Measurements from ENCODE around the gene MYO9B.
"Not testable (repeated sequence)": the region's sequence is repeated elsewhere in the genome, so short reads cannot be mapped to it uniquely, and the experiment has no call there.

The MYO9B gene

DNA sequence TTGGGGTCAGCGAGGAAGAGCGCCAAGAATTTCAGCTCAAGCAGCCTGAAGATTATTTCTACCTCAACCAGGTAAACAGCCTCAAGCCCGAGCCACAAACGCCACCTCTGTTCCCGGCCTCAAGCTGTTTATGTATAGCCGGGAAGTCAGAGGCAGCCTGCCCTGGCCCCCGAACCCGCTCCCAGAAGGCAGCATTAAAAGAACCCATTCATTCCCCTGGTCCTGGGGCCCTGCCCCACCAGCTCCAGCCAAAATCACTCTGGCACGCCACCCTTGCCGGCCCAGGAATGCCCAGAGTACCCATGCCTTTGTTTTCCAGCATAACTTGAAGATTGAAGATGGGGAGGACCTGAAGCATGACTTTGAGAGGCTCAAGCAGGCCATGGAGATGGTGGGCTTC is 78.4 kb downstream of the MYO9B start:
- DNase-seq, result no peak

GRCh38 chr19:17155251-17155650 is 79.7 kb downstream of the MYO9B start:
- DNase-seq, result no peak

- no peak for DNase-seq
Observed at GRCh38 chr19:17156296-17156946, 80.8 kb downstream of the MYO9B start.

DNA sequence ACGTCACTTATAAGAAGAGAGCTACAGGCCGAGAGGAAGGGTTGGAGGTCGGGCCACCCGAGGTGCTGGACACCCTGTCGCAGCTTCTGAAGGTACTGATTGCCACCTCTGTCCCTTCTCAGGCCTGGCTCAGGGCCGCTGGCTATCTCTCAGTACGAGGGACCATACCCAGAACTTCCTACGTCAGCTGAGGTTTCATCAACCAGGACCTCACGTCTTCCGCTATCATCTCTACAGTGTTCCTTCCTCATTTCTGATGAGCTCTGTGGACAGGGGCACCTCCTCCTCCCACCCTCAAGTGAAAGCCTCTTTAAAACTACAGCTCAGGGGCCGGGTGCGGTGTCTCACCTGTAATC is 81.3 kb downstream of the MYO9B start:
- no peak for DNase-seq

DNA sequence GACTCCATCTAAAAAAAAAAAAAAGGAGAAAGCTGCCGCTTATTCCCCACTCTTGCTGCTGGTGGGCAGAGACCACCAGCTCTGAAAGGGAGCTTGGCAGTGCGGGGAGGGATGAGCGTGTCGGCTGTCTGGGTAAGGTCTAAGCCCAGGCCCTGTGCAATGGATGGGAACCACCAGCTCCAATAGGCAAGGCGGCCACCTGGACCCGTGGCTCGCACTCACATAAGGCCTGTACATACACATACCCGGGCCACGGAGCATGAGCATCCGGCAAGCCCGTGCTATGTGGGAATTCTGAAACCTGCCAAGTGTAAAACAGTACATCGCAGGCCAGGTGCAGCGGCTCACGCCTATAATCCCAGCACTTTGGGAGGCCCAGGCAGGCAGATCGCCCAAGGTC is 83.0 kb downstream of the MYO9B start:
- DNase-seq, result no peak

GRCh38 chr19:17159466-17160393 is 84.2 kb downstream of the MYO9B start:
- no peak for DNase-seq

- DNase-seq, result no peak
Observed at GRCh38 chr19:17160908-17161307, 85.3 kb downstream of the MYO9B start.

DNA sequence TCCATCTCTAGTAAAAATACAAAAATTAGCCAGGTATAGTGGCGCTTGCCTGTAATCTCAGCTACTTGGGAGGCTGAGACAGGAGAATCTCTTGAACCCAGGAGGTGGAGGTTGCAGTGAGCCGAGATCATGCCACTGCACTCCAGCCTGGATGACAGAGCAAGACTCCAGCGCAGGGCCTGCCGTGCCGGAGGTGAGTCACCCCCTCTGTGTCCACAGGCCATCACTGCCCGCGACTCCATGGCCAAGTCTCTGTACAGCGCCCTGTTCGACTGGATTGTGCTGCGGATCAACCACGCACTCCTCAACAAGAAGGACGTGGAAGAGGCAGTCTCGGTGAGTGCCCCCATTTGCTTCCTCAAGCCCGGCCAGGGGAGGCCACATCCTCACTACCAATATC is 86.6 kb downstream of the MYO9B start:
- not testable (repeated sequence) for DNase-seq

DNA sequence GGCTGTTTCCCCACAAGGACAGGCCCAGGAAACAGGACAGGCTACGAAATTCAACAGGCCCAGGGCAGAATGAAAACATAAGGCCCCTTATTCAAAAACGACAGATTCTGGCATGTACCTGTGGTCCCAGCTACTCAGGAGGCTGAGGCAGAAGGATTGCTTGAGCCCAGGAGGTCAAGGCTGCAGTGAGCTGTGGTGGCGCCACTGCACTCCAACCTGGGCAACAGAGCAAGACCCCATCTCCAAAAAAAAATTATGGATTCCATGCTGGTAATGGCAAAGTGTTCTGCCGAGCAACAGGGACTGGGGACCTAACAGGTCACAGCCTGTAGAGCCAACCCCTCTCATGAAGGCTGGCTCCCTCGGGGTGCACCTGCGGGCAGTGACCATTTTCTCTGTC is 87.0 kb downstream of the MYO9B start:
- no peak for DNase-seq

- DNase-seq, result no peak
Observed at GRCh38 chr19:17163652-17164051, 88.1 kb downstream of the MYO9B start.

GRCh38 chr19:17164639-17165038 is 89.1 kb downstream of the MYO9B start:
- no peak for DNase-seq

DNA sequence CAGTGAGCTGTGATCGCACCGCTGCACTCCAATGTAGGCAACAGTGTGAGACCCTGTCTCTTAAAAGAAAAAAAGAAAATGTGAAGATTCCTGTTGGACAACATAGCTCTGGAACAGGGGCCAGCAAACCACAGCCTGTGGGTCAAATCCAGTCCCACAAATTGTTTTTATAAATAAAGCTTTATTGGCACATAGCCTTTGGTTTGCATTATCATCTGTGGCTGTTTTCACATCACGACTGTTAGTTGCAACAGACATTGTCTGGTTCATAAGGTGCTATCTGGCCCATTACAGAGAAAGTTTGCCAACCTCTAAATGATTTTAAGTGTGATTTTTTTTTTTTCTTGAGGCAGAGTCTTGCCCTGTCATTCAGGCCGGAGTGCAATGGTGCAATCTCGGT is 90.1 kb downstream of the MYO9B start:
- DNase-seq, result no peak

DNA sequence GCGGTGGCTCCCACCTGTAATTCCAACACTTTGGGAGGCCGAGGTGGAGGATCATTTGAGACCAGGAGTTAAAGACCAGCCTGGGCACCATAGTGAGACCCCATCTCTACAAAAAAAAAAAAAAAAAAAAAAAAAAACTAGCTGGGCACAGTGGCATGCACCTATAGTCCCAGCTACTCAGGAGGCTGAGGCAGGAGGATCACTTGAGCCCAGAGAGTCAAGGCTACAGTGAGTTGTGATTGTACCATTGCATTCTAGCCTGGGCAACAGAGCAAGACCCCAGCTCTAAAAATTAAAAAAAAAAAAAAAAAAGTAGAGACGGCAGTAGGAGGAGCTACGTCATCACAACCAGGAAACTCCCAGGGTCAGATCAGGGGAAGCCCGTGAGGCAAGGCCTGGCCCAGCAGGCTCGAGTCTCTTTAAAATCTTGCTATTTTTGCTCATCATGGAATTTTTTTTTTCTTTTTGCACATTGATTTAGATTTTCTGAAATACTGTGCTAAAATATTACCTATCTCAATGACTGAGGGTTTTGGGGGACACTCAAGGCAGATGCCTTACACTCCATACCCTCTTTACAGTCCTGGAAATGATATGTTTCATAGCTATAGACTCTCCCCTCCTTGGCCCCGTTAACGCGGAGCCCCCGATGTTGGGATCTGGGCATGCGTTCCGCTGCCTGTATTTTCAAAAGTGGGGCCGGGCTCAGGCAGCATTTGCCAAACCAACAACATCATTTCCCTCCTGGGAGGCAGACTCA is 95.1 kb downstream of the MYO9B start:
- DNase-seq, result no peak

DNA sequence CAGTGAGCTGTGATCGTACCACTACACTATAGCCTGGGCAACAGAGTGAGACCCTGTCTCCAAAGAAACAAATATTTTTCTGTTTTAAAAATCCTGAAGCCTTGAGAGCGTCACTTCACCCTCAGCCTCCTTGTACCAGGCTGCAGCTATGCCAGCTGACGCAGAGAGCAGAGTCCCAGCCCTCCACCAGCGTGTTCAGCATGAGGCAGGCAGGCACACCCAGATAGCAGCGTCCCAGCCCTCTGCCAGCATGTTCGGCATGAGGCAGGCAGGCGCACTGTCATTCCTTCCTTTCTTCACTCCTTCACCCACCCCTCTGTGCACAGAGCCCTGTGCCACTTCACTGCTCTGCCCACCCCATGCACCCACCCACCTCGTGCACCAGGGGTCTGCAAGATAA is 96.3 kb downstream of the MYO9B start:
- no peak for DNase-seq

DNA sequence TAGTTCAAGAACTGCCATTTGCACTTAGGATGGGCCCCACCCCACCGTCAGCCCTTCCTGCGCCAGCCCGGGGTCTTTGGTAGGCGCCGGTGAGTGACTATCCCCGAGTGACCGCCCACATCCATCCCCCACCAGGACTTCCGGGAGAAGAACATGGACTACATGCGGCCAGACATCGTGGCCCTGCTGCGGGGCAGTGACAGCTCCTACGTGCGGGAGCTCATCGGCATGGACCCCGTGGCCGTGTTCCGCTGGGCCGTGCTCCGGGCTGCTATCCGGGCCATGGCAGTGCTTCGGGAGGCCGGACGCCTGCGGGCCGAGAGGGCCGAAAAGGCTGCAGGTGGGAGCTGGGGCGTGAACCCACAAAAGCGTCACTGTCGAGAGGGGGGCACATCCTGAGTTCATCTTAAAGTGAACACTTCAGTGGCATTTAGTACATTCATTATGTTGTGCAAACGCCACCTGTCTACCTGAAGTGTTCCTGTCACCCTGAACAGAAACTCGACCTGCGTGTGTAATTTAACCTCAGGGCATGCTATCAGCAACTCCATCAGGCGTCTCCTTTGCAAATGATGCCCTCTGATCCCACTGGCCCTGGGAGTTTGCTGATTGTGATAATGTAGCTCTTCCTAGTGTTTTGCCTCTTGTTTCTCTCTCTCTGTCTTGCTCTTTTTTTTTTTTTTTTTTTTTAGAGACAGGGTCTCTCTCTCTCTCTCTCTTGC is 97.2 kb downstream of the MYO9B start:
- DNase-seq, result no peak

- DNase-seq, result no peak
Observed at GRCh38 chr19:17178291-17178690, 102.7 kb downstream of the MYO9B start.

DNA sequence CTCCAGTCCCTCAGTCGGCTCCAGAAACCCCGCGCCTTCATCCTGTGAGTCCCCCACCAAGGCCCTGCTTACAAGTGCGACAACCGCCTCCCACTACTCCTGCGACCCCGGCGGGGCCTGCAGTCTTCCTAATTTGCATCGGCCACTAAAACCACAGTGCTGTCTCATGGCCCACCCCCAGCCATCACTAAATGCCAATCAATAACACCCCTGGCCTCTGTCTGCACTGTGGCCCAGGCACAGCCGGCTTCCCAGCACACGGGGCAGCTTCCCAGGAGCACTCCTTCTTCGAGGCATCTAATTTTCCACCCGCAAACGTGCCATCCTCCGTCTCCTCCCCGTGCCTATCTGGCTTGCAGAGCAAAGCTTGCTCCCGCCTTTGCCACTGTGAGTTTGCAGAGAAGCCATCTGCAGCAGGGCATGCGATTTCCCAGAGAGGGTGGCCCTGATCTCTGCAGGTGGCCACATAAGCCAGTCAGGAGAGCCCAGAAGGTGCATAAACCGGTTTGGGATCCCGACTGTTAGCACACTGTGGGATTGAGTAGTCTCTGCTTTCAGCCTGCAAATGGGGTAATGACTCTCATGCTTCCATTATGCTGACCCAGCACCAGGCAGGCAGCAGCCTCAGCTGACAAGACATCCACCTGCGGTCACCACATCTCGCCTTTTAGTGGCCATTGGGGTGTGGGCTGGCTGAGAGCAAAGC is 105.6 kb downstream of the MYO9B start:
- DNase-seq, result no peak

GRCh38 chr19:17183271-17183761 is 107.7 kb downstream of the MYO9B start:
- DNase-seq, result no peak

DNA sequence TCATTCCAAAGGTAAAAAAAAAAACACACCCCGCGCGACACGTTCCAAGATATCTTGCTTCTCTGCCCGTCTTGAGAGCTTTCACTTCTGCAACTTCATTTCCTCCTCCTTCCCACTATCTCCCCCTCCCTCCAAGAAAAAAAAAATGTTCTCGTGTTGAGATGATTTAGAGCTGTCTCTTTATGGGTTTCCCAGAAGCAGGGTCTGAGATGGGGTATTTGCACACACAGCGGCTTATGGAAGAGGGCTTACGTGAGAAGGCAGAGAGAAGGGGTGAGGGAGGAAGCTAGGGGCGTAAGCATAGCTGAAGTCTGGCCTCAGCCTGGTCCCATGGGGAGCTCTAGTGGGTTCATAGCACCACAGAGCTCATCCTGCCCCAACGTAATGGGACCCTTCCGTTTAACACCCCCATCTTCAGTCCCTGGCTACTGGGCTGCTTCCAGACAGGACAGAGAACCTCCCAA is 108.3 kb downstream of the MYO9B start:
- peak in 1 of 5 donors; percentile 36 for DNase-seq

DNA sequence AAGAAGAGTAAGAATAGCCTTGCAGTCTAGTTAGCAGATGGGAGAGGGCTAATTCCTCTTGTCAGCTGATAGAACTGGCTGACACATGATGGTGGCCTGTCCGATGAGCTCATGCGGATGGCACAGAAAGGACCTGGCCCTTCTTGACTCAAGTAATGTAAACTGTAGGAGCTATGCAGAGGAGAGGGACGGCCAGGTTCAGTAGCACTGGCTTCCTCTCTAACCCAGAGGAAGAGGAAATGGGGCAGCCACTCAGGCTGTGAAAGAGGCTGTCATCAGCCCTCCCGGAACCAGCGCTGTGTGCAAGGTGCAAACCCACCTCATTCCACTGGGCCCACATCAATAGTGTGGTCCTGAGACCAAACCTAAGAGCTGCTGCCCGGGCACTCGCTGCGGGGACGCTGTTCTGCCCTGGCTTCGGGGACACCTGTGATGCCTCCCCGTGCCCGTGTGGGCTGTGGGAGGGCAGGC is 108.8 kb downstream of the MYO9B start:
- DNase-seq, result peak in 3 of 5 donors; percentile 21 to 76 (median 29)

- DNase-seq, result no peak
Observed at GRCh38 chr19:17185590-17185989, 110.0 kb downstream of the MYO9B start.

- DNase-seq, result not testable (repeated sequence)
Observed at GRCh38 chr19:17191736-17192135, 116.2 kb downstream of the MYO9B start.
